Measurements from ENCODE around the gene SLC30A4.

Gene SLC30A4

GRCh38 chr15:45499426-45499825 is 23.1 kb downstream of the SLC30A4 start:
- peak; percentile 28 for DNase-seq

- no peak for DNase-seq
Measured at GRCh38 chr15:45498701-45499100, 23.9 kb downstream of the SLC30A4 start.

GRCh38 chr15:45497261-45497660 is 25.3 kb downstream of the SLC30A4 start:
- DNase-seq, result no peak

GRCh38 chr15:45496658-45497057 is 25.9 kb downstream of the SLC30A4 start:
- no peak for DNase-seq

- DNase-seq, result no peak
Measured at GRCh38 chr15:45495588-45495987, 27.0 kb downstream of the SLC30A4 start.

- DNase-seq, result no peak
Measured at GRCh38 chr15:45489690-45490238, 32.8 kb downstream of the SLC30A4 start.

GRCh38 chr15:45486317-45486716 is 36.2 kb downstream of the SLC30A4 start:
- DNase-seq, result no peak

GRCh38 chr15:45481135-45481534 is 41.4 kb downstream of the SLC30A4 start:
- no peak for DNase-seq

GRCh38 chr15:45476410-45476809 is 46.1 kb downstream of the SLC30A4 start:
- DNase-seq, result no peak

GRCh38 chr15:45474799-45475198 is 47.8 kb downstream of the SLC30A4 start:
- DNase-seq, result no peak

- DNase-seq, result no peak
Measured at GRCh38 chr15:45473068-45473467, 49.5 kb downstream of the SLC30A4 start.

- no peak for DNase-seq
Measured at GRCh38 chr15:45471151-45471550, 51.4 kb downstream of the SLC30A4 start.

GRCh38 chr15:45469441-45469840 is 53.1 kb downstream of the SLC30A4 start:
- no peak for DNase-seq

GRCh38 chr15:45469027-45469426 is 53.5 kb downstream of the SLC30A4 start:
- DNase-seq, result no peak

GRCh38 chr15:45468294-45468693 is 54.3 kb downstream of the SLC30A4 start:
- no peak for DNase-seq

GRCh38 chr15:45458746-45459403 is 63.7 kb downstream of the SLC30A4 start:
- DNase-seq, result peak; percentile 63

- peak; percentile 88 for DNase-seq
Measured at GRCh38 chr15:45457641-45458539, 64.7 kb downstream of the SLC30A4 start.

GRCh38 chr15:45457220-45457619 is 65.3 kb downstream of the SLC30A4 start:
- DNase-seq, result no peak

- peak; percentile 100 for DNase-seq
Measured at GRCh38 chr15:45456212-45457106, 66.1 kb downstream of the SLC30A4 start.

GRCh38 chr15:45454814-45455213 is 67.7 kb downstream of the SLC30A4 start:
- peak; percentile 95 for DNase-seq

- no peak for DNase-seq
Measured at GRCh38 chr15:45451265-45451664, 71.3 kb downstream of the SLC30A4 start.

GRCh38 chr15:45449916-45450867 is 72.4 kb downstream of the SLC30A4 start:
- no peak for DNase-seq
